Stimulated activated naive CD8-positive, alpha-beta T cell treated with anti-CD3 and anti-CD28 coated beads, Interleukin-15, Interleukin-2, amounts not matched to agents 100 ng/mL and 50 ng/mL, for 24 hours (primary cell): ENCODE data around the gene COA8.
A peak's percentile ranks its signal among the peaks of the same experiment; 100 is the strongest.

Experiments used
- H3K27ac Mint-ChIP-seq: one replicate; pipeline ENCODE4 v1.8.0; 2021; ENCODE audit warnings: mild to moderate bottlenecking, mixed read lengths
- H3K27me3 Mint-ChIP-seq: one replicate; pipeline ENCODE4 v1.8.0; 2021; ENCODE audit warnings: mixed read lengths
- H3K36me3 Mint-ChIP-seq: one replicate; pipeline ENCODE4 v1.8.0; 2021; ENCODE audit warnings: low read depth, mixed read lengths
- H3K4me1 Mint-ChIP-seq: one replicate; pipeline ENCODE4 v1.8.0; 2021; ENCODE audit warnings: low read depth, mixed read lengths
- H3K4me3 Mint-ChIP-seq: one replicate; pipeline ENCODE4 v1.8.0; 2021; ENCODE audit warnings: mild to moderate bottlenecking, mixed read lengths
- H3K9me3 Mint-ChIP-seq: one replicate; pipeline ENCODE4 v1.8.0; 2021; ENCODE audit warnings: mixed read lengths

The COA8 gene

DNA sequence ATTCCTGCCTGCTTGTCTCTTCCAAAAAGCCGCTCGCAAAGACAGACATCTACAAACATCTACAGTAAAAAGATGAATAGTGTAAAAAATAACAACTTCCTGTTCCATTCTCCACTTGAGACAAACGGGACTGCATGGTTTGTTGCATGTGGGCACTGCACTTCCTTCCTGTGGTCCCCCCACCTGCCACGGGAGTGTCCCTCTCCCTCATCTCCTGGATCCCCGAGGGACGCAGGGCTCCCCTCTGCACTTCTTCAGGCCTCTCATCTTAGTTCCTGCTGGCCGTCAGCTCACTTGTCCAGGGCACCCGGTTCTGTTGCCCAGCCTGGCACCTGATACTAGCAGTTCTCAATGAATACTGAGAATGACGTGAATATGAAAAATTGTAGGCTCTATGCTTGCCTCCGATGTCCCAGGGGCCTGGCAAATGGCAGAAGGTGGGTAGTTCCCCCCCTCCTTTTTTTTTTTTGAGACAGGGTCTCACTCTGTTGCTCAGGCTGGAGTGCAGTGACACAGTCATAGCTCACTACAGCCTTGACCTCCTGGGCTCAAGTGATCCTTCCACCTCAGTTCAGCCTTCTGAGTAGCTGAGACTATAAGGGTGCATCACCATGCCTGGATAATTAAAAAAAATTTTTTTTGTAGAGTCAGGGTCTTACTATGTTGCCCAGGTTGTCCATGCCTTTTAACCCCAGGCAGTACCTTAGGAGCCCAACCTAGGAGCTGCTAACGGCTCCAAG is 62.8 kb downstream of the COA8 start:
- Mint-ChIP-seq H3K36me3 (no peaks in the 10 kb centered on the region), H3K27me3 (no peaks in the 10 kb centered on the region), H3K4me1 (peaks cover 35% of the 10 kb centered on the region), H3K9me3 (no peaks in the 10 kb centered on the region), H3K27ac (peak overlapping the region; percentile 90), H3K4me3 (peak overlapping the region; percentile 73)

DNA sequence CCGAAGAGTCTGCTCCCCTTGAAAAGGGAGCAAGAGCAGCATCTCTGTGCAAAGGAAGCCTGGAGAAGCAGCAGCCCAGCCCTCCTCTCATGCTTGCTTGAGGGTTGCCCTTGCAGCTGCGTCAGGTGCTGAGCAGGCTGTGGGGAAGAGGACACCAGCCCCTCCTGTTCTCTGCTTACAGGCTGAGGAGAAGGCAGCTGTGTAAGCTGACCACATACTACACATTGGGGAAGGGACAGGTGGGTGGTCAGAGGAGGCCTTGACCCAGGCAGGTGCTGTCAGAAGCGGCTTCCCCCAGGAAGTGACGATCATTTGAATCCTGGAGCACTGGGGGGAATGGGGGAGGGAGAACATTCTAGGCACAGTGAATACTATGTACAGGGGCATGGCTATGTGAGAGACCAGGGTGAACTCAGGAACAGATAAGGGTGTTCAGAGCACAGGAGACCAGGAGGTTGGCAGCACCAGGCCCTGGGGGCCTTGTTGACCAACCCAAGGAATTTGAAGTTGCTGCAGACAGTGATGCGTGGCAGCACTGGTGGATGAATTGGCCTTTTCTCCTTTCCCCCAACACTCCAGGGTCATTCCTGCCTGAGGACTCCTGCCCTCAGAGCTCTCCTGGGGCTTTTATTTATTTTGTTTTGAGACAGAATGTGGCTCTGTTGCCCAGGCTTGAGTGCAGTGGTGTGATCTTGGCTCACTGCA is 63.5 kb downstream of the COA8 start:
- Mint-ChIP-seq H3K4me3 (no peak overlapping the region), H3K36me3 (no peaks in the 10 kb centered on the region), H3K27ac (no peak overlapping the region), H3K27me3 (no peaks in the 10 kb centered on the region), H3K9me3 (no peaks in the 10 kb centered on the region), H3K4me1 (peaks cover 39% of the 10 kb centered on the region)

DNA sequence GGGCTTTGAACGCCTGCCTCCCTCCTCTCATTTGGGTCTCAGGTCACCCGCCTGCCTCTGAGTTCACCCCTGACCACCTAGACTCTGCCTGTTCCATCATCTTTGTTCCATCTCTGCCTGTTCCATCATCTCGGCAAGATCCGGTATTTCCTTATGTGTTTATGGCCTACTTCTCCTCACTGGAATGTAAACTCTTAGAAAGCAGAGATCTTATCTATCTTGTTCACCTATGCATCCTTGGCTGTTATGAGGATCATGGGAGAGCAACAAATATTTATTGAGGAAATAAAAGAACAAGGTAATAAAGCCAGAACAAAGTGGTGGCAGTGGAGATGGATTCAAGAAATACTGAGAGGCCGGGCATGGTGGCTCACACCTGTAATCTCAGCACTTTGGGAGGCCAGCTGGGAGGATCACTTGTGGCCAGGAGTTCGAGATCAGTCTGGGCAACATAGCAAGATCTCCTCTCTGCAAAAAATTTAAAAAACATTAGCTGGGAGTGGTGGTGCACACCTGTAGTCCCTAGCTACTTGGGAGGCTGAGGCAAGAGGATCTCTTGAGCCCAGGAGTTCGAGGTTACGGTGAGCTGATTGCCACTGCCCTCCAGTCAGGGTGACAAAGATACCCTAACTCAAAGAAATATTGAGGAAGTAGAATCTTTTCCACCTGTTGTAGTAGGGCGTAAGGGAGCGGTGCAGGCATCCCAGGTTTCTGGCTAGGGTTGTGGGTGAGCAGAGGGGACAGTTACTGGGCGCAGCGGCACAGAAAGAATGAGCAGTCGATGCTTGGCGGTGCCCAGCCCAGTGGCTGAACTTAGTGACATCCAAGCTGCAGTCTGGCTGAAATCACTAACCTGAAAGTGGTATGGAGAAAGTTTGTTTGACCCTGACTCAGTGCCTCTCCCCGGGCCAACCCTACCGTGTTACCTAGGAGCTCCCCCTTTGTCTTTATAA is 64.6 kb downstream of the COA8 start:
- Mint-ChIP-seq H3K27ac (peak overlapping the region; percentile 45), H3K4me1 (peaks cover 43% of the 10 kb centered on the region), H3K36me3 (peaks cover 4% of the 10 kb centered on the region), H3K4me3 (peak overlapping the region; percentile 84), H3K9me3 (no peaks in the 10 kb centered on the region), H3K27me3 (no peaks in the 10 kb centered on the region)

DNA sequence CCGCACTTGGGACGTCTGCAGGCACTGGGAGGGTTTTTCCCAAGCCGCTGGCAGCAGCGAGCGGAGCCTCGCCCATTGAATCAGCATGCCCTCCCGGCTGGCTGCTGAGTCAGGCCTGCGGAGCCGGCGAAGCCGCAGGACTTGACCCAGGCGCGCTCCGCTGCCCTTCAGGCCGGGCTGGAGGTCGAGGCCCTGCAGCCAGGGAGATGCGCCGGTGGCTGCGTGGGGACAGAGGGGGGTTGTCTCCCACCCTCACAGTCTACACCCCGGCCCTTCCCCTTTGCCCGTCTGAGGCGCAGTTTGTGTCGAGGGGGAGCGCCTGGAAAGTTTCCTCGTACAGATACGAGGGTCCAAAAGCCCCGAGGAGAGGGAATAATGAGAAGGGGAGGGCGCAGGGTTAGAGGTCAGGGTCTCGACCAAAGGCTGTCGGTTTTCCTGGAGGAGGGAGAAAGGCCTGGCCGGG is 65.5 kb downstream of the COA8 start:
- Mint-ChIP-seq H3K36me3 (peaks cover 8% of the 10 kb centered on the region), H3K9me3 (no peaks in the 10 kb centered on the region), H3K4me1 (peaks cover 50% of the 10 kb centered on the region), H3K27me3 (no peaks in the 10 kb centered on the region), H3K4me3 (peak overlapping the region; percentile 84), H3K27ac (peak overlapping the region; percentile 52)

DNA sequence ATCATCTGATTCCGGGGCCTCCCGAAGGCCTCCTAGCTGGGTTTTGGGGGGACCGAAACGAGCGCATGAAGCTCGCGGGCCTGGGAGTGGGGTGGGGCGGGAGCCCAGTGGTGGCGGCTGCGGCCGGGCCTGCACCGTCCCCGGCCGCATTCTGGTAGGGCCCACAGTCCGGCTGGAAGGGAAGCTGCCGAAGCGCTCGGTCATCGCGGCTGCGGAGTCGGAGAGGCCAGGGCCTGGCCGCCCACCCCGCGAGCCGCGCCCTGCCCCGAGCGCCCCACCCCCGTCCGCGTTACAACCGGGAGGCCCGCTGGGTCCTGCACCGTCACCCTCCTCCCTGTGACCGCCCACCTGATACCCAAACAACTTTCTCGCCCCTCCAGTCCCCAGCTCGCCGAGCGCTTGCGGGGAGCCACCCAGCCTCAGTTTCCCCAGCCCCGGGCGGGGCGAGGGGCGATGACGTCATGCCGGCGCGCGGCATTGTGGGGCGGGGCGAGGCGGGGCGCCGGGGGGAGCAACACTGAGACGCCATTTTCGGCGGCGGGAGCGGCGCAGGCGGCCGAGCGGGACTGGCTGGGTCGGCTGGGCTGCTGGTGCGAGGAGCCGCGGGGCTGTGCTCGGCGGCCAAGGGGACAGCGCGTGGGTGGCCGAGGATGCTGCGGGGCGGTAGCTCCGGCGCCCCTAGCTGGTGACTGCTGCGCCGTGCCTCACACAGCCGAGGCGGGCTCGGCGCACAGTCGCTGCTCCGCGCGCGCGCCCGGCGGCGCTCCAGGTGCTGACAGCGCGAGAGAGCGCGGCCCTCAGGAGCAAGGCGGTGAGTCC is 66.1 kb downstream of the COA8 start, which contains the start of gene KLC1:
Gene KLC1 (plus strand): TSS at position 528 of the 819 bp plus-strand sequence. CDS start 25,354 bp downstream, outside the sequence.
- no peaks in the 10 kb centered on the region for H3K27me3 Mint-ChIP-seq
- peak within 1 kb of the TSS; percentile 90 for H3K4me3 Mint-ChIP-seq
- no peaks in the 10 kb centered on the region for H3K9me3 Mint-ChIP-seq
- peaks cover 51% of the 10 kb centered on the region for H3K4me1 Mint-ChIP-seq
- peak within 1 kb of the TSS; percentile 84 for H3K27ac Mint-ChIP-seq
- peaks cover 8% of the 10 kb centered on the region for H3K36me3 Mint-ChIP-seq

DNA sequence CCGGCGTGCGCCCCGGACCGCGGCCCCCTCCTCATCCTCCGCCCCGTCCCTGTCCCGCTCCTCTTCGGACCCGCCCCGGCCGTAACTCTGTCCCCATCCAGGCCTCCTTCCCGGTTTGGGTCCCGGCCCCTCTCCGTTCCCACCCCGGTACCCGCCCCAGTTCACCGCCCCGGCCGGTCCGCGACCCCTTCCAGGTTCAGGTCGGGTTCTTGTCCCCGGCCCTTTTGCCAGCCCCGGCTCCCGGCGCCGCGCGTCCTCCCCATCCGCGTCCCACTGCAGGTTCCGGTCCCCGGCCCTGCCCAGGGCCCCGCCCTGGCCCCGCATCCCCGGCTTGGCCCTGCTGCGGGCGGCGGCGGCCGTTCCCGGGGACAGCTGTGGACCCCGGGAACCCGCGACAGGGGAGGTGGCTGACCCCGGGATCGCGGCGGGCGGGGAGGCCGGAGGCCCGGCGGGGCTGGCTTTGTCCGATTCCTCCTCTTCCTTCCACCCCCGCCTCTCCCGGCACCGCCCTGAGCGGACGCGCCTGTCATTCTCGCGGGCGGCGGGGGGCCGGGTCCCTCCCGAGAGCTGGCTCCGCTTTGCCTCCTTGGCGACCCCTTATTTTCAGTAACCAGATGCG is 66.9 kb downstream of the COA8 start:
- Mint-ChIP-seq H3K27me3 (no peaks in the 10 kb centered on the region), H3K9me3 (no peaks in the 10 kb centered on the region), H3K4me3 (peak overlapping the region; percentile 90), H3K36me3 (peaks cover 8% of the 10 kb centered on the region), H3K4me1 (peaks cover 49% of the 10 kb centered on the region), H3K27ac (peak overlapping the region; percentile 58)

DNA sequence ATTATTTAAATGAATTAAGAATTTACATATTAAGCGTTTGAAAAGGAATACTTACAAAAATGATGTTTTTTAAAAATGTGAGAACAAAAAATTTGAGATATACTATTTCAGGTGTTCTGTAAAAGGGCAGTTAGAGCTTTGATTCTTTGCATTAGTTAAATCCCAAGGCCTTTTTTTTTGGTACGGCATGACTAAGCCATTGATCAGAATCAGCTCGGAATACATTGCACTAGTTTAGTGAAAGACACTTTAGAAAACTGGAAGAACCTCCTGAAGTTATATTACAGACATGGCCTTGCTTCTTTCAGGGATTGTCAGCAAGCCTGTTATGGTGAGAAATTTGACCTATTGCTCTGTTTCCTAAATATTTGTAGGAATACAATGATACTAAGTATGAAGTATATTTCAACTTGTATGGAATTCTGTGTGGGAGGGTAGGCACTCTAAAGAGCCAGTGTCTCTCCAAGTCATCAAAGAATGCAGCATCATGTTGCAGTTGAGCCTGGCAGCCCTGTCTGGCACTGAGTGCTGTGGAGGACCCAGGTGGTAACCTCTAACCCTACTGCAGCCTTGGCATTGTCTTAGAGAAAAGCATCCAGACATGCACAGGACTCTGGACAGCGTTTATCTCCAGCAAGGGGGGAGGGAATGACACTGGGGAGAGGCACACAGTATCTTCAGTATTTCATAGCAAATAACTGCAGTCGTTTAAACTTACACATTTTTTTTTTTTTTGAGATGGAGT is 67.8 kb downstream of the COA8 start:
- Mint-ChIP-seq H3K9me3 (no peaks in the 10 kb centered on the region), H3K4me1 (peaks cover 49% of the 10 kb centered on the region), H3K27me3 (no peaks in the 10 kb centered on the region), H3K36me3 (peaks cover 8% of the 10 kb centered on the region), H3K27ac (no peak overlapping the region), H3K4me3 (peak overlapping the region; percentile 90)

DNA sequence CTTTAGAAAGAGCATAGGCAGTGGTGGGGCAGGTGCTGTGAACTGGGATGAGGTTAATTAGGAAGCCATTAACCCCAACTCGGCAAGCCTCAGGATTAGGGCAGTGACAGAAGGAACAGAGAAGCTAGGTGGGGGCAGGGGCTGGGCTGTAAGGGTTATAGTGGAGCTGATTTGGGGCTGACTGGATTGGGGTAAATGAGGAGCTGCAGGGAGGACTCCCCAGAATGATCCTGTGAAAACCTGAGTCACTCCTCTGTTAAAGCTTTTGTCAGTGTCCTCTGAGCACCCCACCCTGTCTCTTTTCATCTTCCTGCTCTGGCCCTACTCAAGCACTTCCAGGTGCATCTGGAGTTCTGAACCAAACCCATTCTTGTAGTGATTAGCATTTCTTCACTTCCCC is 70.6 kb downstream of the COA8 start:
- H3K27me3 Mint-ChIP-seq, result no peaks in the 10 kb centered on the region
- no peaks in the 10 kb centered on the region for H3K9me3 Mint-ChIP-seq
- peak overlapping the region; percentile 45 for H3K27ac Mint-ChIP-seq
- H3K36me3 Mint-ChIP-seq, result peaks cover 8% of the 10 kb centered on the region
- no peak overlapping the region for H3K4me3 Mint-ChIP-seq
- H3K4me1 Mint-ChIP-seq, result peaks cover 61% of the 10 kb centered on the region

DNA sequence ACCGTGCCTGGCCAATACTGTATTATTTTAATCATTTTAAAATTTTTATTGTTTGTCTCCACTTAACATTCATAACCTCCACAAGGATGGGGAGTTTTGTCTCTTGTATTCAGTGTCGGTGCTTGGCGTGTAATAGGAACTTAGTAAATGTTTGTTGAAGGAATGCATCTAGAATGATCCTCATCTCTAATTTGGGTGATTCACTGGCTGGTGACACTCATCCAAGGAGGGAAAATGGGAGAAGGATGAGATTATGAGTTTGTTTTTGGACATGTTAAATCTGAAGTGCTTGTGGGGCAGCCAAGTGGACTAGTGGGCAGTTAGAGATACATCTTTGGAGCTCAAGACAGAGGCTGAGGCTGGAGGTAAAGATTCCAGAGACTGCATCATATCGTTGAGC is 71.4 kb downstream of the COA8 start:
- H3K27me3 Mint-ChIP-seq, result no peaks in the 10 kb centered on the region
- no peaks in the 10 kb centered on the region for H3K9me3 Mint-ChIP-seq
- peaks cover 8% of the 10 kb centered on the region for H3K36me3 Mint-ChIP-seq
- H3K4me1 Mint-ChIP-seq, result peaks cover 68% of the 10 kb centered on the region
- no peak overlapping the region for H3K4me3 Mint-ChIP-seq
- H3K27ac Mint-ChIP-seq, result peak overlapping the region; percentile 2

DNA sequence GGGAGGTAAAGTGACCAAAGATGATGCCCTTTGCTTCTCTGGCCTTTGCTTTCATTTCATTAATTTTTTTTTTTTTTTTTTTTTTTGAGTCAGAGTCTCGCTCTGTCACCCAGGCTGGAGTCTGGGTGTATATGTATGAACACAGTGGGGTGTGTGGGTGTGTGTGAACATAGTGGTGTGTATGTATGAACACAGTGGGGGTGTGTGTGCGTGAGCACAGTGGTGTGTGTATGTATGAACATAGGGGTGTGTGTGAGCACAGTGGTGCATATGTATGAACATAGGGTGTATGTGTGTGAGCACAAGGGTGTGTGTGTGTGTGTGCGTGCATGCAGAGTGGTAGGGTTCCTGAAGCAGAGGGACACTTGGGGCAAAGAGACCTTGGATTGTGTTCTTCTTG is 75.8 kb downstream of the COA8 start:
- H3K27ac Mint-ChIP-seq, result no peak overlapping the region
- H3K36me3 Mint-ChIP-seq, result peaks cover 8% of the 10 kb centered on the region
- no peaks in the 10 kb centered on the region for H3K9me3 Mint-ChIP-seq
- peaks cover 48% of the 10 kb centered on the region for H3K4me1 Mint-ChIP-seq
- H3K27me3 Mint-ChIP-seq, result no peaks in the 10 kb centered on the region
- H3K4me3 Mint-ChIP-seq, result no peak overlapping the region
